Vagina (tissue), 2 donors: Measurements from ENCODE around the gene MCM9.

Experiments
- POLR2AphosphoS5 ChIP-seq, 2 donors: sonication (generic); formaldehyde crosslinking; IDR thresholded peaks; one replicate each; pipeline ENCODE4 v1.9.0; 2017; ENCODE audit warnings: antibody characterized with exemption in 2 of 2, mild to moderate bottlenecking in 2 of 2, low read depth in 1 of 2; ENCODE audit not compliant: insufficient read depth in 1 of 2
- TF ChIP-seq, protein P1 (sequence below), 3 experiments: fragments of 450-650 bp in 2 of 3; fragments of 200-600 bp in 1 of 3; sonication (generic) in 1 of 3; IDR thresholded peaks; one replicate each; pipeline ENCODE4 v1.5.1; 2017 to 2019; ENCODE audit warnings: antibody characterized with exemption in 3 of 3, mild to moderate bottlenecking in 2 of 3, moderate library complexity in 2 of 3

- TF ChIP-seq, protein P1, sequence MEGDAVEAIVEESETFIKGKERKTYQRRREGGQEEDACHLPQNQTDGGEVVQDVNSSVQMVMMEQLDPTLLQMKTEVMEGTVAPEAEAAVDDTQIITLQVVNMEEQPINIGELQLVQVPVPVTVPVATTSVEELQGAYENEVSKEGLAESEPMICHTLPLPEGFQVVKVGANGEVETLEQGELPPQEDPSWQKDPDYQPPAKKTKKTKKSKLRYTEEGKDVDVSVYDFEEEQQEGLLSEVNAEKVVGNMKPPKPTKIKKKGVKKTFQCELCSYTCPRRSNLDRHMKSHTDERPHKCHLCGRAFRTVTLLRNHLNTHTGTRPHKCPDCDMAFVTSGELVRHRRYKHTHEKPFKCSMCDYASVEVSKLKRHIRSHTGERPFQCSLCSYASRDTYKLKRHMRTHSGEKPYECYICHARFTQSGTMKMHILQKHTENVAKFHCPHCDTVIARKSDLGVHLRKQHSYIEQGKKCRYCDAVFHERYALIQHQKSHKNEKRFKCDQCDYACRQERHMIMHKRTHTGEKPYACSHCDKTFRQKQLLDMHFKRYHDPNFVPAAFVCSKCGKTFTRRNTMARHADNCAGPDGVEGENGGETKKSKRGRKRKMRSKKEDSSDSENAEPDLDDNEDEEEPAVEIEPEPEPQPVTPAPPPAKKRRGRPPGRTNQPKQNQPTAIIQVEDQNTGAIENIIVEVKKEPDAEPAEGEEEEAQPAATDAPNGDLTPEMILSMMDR (IDR thresholded peaks at IDR 0.05): no peak
- no peak for TF ChIP-seq POLR2AphosphoS5 (IDR thresholded peaks at IDR 0.05; ENCODE audit: insufficient read depth in 1 of 2, low read depth in 1 of 2)
Measured at GRCh38 chr6:118872726-118873125, 62.2 kb downstream of the MCM9 start.
